GM12872 (cell line): ENCODE measurements around the gene GRIN3A.

Experiments
- TF ChIP-seq, protein P1 (sequence below): IDR thresholded peaks from 3 replicates; pipeline ENCODE4 v1.5.1; 2011; ENCODE audit warnings: low read depth, mild to moderate bottlenecking, low read length, moderate library complexity; ENCODE audit not compliant: insufficient read depth

Gene GRIN3A

DNA sequence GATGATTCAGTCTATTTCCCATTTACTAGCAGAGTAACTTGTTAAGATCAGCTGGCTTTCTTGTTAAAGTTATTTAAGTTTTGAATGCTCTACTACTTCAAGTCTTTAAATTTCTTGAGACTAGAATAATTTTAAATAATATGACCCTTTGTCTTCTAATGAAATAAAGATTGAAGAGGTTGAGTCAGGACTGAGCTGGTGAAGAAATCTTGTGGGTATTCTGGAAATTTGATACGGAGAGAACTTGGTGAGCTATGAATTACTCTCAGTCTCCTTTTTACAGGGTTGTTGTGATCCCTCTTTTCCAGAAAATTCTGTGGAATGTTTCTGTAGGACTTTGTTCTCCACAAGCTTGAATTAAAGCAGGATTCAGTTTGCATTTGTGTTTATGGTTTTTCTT, 175.5 kb downstream of the GRIN3A start:
- TF ChIP-seq, protein P1, sequence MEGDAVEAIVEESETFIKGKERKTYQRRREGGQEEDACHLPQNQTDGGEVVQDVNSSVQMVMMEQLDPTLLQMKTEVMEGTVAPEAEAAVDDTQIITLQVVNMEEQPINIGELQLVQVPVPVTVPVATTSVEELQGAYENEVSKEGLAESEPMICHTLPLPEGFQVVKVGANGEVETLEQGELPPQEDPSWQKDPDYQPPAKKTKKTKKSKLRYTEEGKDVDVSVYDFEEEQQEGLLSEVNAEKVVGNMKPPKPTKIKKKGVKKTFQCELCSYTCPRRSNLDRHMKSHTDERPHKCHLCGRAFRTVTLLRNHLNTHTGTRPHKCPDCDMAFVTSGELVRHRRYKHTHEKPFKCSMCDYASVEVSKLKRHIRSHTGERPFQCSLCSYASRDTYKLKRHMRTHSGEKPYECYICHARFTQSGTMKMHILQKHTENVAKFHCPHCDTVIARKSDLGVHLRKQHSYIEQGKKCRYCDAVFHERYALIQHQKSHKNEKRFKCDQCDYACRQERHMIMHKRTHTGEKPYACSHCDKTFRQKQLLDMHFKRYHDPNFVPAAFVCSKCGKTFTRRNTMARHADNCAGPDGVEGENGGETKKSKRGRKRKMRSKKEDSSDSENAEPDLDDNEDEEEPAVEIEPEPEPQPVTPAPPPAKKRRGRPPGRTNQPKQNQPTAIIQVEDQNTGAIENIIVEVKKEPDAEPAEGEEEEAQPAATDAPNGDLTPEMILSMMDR, result no peak

DNA sequence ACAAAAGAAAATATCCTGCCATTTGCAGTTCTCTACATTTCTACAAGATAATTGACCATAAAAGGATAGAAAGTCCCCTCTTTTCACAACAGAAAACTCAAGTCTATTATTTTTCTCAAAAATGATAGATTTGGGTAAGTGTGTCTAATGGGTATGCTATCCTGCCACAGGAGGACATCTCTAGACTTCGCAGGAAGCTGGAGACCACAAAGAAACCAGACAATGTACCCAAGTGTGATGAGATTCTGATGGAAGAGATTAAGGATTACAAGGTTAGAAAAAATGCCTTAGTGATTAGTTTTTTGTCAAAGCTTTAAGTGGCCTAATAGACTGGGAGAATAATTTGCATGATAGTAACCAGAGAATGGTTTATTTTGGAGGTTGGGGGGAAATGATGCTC, 176.7 kb downstream of the GRIN3A start:
- TF ChIP-seq, protein P1, result no peak

DNA sequence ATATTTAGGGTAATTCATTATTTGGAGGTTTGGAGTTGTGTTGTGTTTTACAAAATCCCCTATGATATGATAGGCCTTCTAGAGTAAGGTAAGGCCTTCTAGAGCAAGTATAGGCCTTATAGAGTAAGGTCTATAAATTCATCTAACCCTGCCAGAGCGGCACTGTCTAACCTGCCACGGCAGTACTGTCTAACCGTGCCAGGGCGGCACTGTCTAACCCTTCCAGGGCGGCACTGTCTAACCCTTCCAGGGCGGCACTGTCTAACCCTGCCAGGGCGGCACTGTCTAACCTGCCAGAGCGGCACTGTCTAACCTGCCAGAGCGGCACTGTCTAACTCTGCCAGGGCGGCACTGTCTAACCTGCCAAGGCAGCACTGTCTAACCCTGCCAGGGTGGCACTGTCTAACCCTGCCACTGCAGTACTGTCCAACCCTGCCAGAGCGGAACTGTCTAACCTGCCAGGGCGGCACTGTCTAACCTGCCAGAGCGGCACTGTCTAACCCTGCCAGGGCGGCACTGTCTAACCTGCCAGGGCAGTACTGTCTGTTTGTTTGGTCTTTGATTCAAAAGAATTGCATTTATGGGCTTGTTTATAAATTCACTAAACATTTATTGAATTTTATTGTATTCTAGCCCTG, 195.2 kb downstream of the GRIN3A start:
- TF ChIP-seq, protein P1, result no peak

DNA sequence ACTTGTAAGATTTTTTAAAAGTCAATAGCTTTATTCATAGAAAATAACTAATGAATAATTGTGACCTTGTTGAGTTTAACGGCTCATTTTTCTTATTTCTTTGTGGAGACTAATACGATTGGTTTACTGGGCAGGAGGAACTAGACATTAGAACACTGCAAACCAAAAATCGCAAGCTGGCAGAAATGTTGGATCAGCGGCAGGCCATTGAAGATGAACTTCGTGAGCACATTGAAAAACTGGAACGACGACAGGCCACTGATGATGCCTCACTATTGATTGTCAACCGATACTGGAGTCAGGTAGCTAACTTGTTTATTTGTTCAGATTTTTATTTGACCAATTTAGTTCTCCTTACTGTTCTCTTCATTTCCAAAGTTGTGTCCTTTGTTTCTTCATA, 198.4 kb downstream of the GRIN3A start:
- TF ChIP-seq, protein P1, result no peak

DNA sequence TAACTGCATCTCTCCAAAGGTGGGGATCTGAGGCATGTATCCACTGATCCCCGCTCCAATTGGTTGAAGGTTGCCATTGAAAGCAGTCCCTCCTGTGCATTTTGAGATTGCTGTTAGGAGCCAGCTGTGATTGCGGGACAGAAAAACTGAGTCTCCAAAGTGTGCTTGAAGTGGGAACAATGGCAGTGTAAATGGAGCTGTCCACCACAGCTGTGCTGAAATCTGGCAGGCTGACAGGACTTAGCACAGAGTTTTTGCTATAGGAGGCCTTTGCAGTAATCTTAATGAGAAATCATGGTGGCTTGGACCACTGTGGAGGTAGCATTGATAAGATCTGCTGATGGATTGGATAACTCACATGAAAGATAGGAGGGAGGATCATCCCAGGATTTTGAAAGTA, 201.5 kb downstream of the GRIN3A start:
- TF ChIP-seq, protein P1, result no peak

DNA sequence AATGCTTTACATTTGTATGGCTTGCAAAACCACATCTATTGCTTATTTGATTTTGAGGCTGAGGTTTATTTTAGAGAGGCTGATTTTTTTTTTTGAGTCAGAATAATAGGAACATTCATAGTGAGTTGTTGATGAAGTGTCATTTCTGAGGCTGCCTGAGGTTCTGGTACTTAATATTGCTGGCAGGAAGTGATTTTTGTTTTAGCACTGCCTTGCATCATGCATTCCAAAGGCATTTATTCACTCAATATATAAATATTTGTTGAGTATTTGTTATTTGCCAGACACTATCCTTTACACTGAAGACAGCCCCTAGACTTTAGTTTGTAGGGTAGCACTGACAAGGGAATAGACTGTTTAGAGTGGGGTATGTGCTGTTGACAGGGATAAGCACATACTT, 202.1 kb downstream of the GRIN3A start:
- TF ChIP-seq, protein P1, result no peak

DNA sequence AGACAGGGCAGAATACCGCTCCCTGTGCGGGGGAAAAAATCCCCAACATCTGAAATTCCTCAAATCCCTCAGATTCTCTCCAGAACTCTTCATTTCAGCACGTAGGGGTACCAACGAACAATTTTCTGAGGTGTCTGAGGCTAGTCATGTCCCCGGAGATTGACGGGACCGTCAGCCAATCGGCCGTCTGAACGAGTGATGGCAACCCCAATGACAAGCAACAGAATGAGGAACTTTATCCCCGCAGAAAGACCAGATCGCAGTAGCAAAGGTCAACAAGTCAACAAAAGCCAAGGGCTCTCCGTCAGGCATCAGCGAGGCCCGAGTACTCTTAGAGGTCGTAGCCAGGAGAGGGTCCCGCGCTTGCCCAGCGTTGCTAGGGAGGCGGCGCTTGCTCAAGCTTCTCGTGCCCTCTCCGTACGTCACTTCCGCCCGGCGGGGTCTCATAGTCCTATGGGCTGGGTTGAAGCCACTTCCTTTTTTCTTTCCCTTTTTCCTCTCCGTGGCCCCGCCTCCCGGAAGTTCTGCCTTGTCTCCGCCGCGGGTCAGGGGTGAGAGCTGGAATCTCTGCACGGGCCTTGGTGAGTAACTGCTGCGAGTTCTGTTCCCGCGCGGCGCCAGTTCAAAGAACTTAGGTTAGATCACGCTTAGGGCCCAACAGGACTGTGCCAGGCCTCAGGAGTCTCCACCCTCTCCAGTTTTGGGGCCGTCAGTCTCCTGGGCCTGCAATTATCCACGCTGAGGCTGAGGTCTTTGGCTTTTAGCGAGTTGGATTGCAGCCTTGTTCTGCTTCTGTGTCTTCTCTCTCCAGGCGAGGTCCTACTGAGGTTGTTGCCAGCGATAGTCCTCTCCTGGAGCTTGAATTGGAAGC, 204.9 kb downstream of the GRIN3A start, which contains the start of gene RNF20:
RNF20 (plus strand) TSS at position 520 of the 871 bp plus-strand sequence. CDS start 1,571 bp downstream, outside the sequence.
- TF ChIP-seq, protein P1, result no peak
